ENCODE data around the gene FOCAD. TPM values are rescaled to one million over a fixed set of nuclear protein-coding genes. Genes with fewer than 3 reads are reported as not detected.

The FOCAD gene
- polyA plus RNA-seq, 1 donor = 37.9 TPM

GRCh38 chr9:20732118-20732517 lies 48.1 kb downstream of the FOCAD start:
- no peak for DNase-seq

GRCh38 chr9:20734275-20734674 lies 50.2 kb downstream of the FOCAD start:
- DNase-seq = no peak

- no peak for DNase-seq
Observed at GRCh38 chr9:20740304-20740703, 56.2 kb downstream of the FOCAD start.

GRCh38 chr9:20740929-20741582 lies 57.0 kb downstream of the FOCAD start:
- no peak for DNase-seq

GRCh38 chr9:20742833-20743232 lies 58.8 kb downstream of the FOCAD start:
- no peak for DNase-seq

GRCh38 chr9:20744036-20744630 lies 60.1 kb downstream of the FOCAD start:
- DNase-seq = no peak

GRCh38 chr9:20746967-20747366 lies 62.9 kb downstream of the FOCAD start:
- DNase-seq = no peak

GRCh38 chr9:20749496-20750198 lies 65.6 kb downstream of the FOCAD start:
- no peak for DNase-seq

GRCh38 chr9:20753761-20754160 lies 69.7 kb downstream of the FOCAD start:
- no peak for DNase-seq

GRCh38 chr9:20754556-20754955 lies 70.5 kb downstream of the FOCAD start:
- no peak for DNase-seq

- no peak for DNase-seq
Observed at GRCh38 chr9:20760246-20760891, 76.3 kb downstream of the FOCAD start.

- no peak for DNase-seq
Observed at GRCh38 chr9:20770947-20771346, 86.9 kb downstream of the FOCAD start.

- no peak for DNase-seq
Observed at GRCh38 chr9:20771729-20772128, 87.7 kb downstream of the FOCAD start.

GRCh38 chr9:20775683-20776082 lies 91.6 kb downstream of the FOCAD start:
- DNase-seq = no peak

- DNase-seq = no peak
Observed at GRCh38 chr9:20781092-20781491, 97.0 kb downstream of the FOCAD start.

GRCh38 chr9:20782289-20782688 lies 98.2 kb downstream of the FOCAD start:
- no peak for DNase-seq

GRCh38 chr9:20783057-20784038 lies 99.3 kb downstream of the FOCAD start:
- DNase-seq = no peak

GRCh38 chr9:20784196-20784595 lies 100.1 kb downstream of the FOCAD start:
- DNase-seq = no peak

GRCh38 chr9:20786807-20787206 lies 102.7 kb downstream of the FOCAD start:
- DNase-seq = no peak

GRCh38 chr9:20788526-20789451 lies 104.7 kb downstream of the FOCAD start:
- DNase-seq = no peak

- no peak for DNase-seq
Observed at GRCh38 chr9:20790721-20791120, 106.7 kb downstream of the FOCAD start.

Measured in left kidney (tissue), 2 donors.